Measurements from ENCODE around the gene PPP5C. TPM values are rescaled to one million over a fixed set of nuclear protein-coding genes. Genes with fewer than 3 reads are reported as not detected.

PPP5C gene
- total RNA-seq, 4 donors from 2014 or later, result 33.8 to 51.3 (median 43.2) TPM

GRCh38 chr19:46344363-46344762, 2.5 kb upstream of the PPP5C start:
- H3K9me3 ChIP-seq, result no peaks in the 10 kb centered on the region
- DNase-seq, result no peak
- 33 to 50% methylated on average over 1 of the region's 1 CpG for WGBS, 2 donors
- TF ChIP-seq POLR2A (IDR thresholded peaks at IDR 0.05) (no peak), CTCF (IDR thresholded peaks at IDR 0.05) (no peak)
- H3K4me3 ChIP-seq, result no peak overlapping the region
- no peaks in the 10 kb centered on the region for H3K27me3 ChIP-seq
- peaks cover 0 to 14% (median 0%) of the 10 kb centered on the region in 3 donors for H3K36me3 ChIP-seq
- H3K27ac ChIP-seq, result peak overlapping the region in 1 of 4 donors; percentile 16
- peaks cover 8 to 31% (median 25%) of the 10 kb centered on the region in 3 donors for H3K4me1 ChIP-seq
- intact Hi-C loops (cut with DNase I), result no loop called here

GRCh38 chr19:46345157-46345556, 1.7 kb upstream of the PPP5C start:
- no peak for DNase-seq
- intact Hi-C loops (cut with DNase I), result no loop called here
- TF ChIP-seq POLR2A (IDR thresholded peaks at IDR 0.05) (no peak), CTCF (IDR thresholded peaks at IDR 0.05) (no peak)
- peaks cover 0 to 6% (median 0%) of the 10 kb centered on the region in 3 donors for H3K36me3 ChIP-seq
- H3K4me1 ChIP-seq, result peaks cover 16 to 39% (median 33%) of the 10 kb centered on the region in 3 donors
- H3K4me3 ChIP-seq, result no peak overlapping the region
- no peaks in the 10 kb centered on the region for H3K27me3 ChIP-seq
- no peaks in the 10 kb centered on the region for H3K9me3 ChIP-seq
- WGBS, 2 donors, result 81 to 86% methylated on average over 5 of the region's 5 CpGs
- H3K27ac ChIP-seq, result no peak overlapping the region

- no peaks in the 10 kb centered on the region for H3K27me3 ChIP-seq
- no peaks in the 10 kb centered on the region for H3K36me3 ChIP-seq
- TF ChIP-seq POLR2A (IDR thresholded peaks at IDR 0.05), result no peak
- TF ChIP-seq CTCF (IDR thresholded peaks at IDR 0.05), result peak in 1 of 6 experiments; percentile 6
- no peaks in the 10 kb centered on the region for H3K9me3 ChIP-seq
- 0% methylated on average over 3 of the region's 3 CpGs for WGBS, 2 donors
- intact Hi-C loops (cut with DNase I), result no loop called here
- no peak for DNase-seq
- H3K4me3 ChIP-seq, result peak overlapping the region; percentile 71 to 97 (median 88)
- H3K4me1 ChIP-seq, result peaks cover 36 to 63% (median 53%) of the 10 kb centered on the region in 3 donors
- peak overlapping the region; percentile 72 to 93 (median 88) for H3K27ac ChIP-seq
Measured at GRCh38 chr19:46347572-46347883, 641 bp downstream of the PPP5C start.

- TF ChIP-seq CTCF (IDR thresholded peaks at IDR 0.05), result no peak
- TF ChIP-seq POLR2A (IDR thresholded peaks at IDR 0.05), result no peak
- peak overlapping the region in 3 of 4 donors; percentile 71 to 97 (median 88) for H3K4me3 ChIP-seq
- intact Hi-C loops (cut with DNase I), result no loop called here
- no peaks in the 10 kb centered on the region for H3K27me3 ChIP-seq
- DNase-seq, result no peak
- peaks cover 0 to 3% (median 0%) of the 10 kb centered on the region in 3 donors for H3K36me3 ChIP-seq
- WGBS, 2 donors, result 65 to 75% methylated on average over 5 of the region's 5 CpGs
- H3K27ac ChIP-seq, result peak overlapping the region in 1 of 4 donors; percentile 92
- H3K9me3 ChIP-seq, result no peaks in the 10 kb centered on the region
- peaks cover 36 to 66% (median 53%) of the 10 kb centered on the region in 3 donors for H3K4me1 ChIP-seq
Measured at GRCh38 chr19:46347985-46348384, 1.1 kb downstream of the PPP5C start.

- Histone ChIP-seq H3K9me3 (no peaks in the 10 kb centered on the region), H3K27me3 (no peaks in the 10 kb centered on the region), H3K4me3 (peak overlapping the region in 1 of 4 donors; percentile 40), H3K27ac (peak overlapping the region; percentile 68 to 84 (median 76)), H3K4me1 (peaks cover 36 to 77% (median 53%) of the 10 kb centered on the region in 3 donors), H3K36me3 (peaks cover 3 to 18% (median 8%) of the 10 kb centered on the region in 3 donors)
- 75 to 77% methylated on average over 11 of the region's 11 CpGs for WGBS, 2 donors
- intact Hi-C loops (cut with DNase I), result no loop called here
- TF ChIP-seq CTCF (IDR thresholded peaks at IDR 0.05), result no peak
- no peak for TF ChIP-seq POLR2A (IDR thresholded peaks at IDR 0.05)
- no peak for DNase-seq
Measured at GRCh38 chr19:46349311-46349993, 2.6 kb downstream of the PPP5C start.
